Measurements from ENCODE around the gene TGFB1I1.
"Not testable (repeated sequence)": the region's sequence is repeated elsewhere in the genome, so short reads cannot be mapped to it uniquely, and the experiment has no call there.

TGFB1I1 gene

GRCh38 chr16:31471241-31471874 is 594 bp upstream of the TGFB1I1 start:
- DNase-seq (ENCODE audit: low read depth), result no peak

- no peak for DNase-seq (ENCODE audit: low read depth)
These were observed 804 bp downstream of the TGFB1I1 start for GRCh38 chr16:31472709-31473203.

- no peak for DNase-seq (ENCODE audit: low read depth)
These were observed 1.5 kb downstream of the TGFB1I1 start for GRCh38 chr16:31473264-31473984.

GRCh38 chr16:31474173-31474714 is 2.3 kb downstream of the TGFB1I1 start:
- no peak for DNase-seq (ENCODE audit: low read depth)

- DNase-seq (ENCODE audit: low read depth), result no peak
These were observed 3.1 kb downstream of the TGFB1I1 start for GRCh38 chr16:31474773-31475738.

- no peak for DNase-seq (ENCODE audit: low read depth)
These were observed 4.0 kb downstream of the TGFB1I1 start for GRCh38 chr16:31475946-31476302.

GRCh38 chr16:31476303-31477219 is 4.6 kb downstream of the TGFB1I1 start:
- peak; percentile 82 for DNase-seq (ENCODE audit: low read depth)

GRCh38 chr16:31477220-31478216 is 5.6 kb downstream of the TGFB1I1 start:
- no peak for DNase-seq (ENCODE audit: low read depth)

GRCh38 chr16:31478956-31479355 is 7.0 kb downstream of the TGFB1I1 start:
- no peak for DNase-seq (ENCODE audit: low read depth)

GRCh38 chr16:31479751-31480150 is 7.8 kb downstream of the TGFB1I1 start:
- no peak for DNase-seq (ENCODE audit: low read depth)

GRCh38 chr16:31480851-31481536 is 9.0 kb downstream of the TGFB1I1 start:
- DNase-seq (ENCODE audit: low read depth), result no peak

GRCh38 chr16:31483081-31483480 is 11.1 kb downstream of the TGFB1I1 start, which contains the start of gene SLC5A2:
SLC5A2 (plus strand) TSS chr16:31483123; CDS start chr16:31483137, 14 bp downstream.
- no peak for DNase-seq (ENCODE audit: low read depth)

GRCh38 chr16:31484048-31484447 is 12.1 kb downstream of the TGFB1I1 start:
- DNase-seq (ENCODE audit: low read depth), result not testable (repeated sequence)

- no peak for DNase-seq (ENCODE audit: low read depth)
These were observed 12.7 kb downstream of the TGFB1I1 start for GRCh38 chr16:31484491-31485171.

GRCh38 chr16:31485571-31485970 is 13.6 kb downstream of the TGFB1I1 start:
- DNase-seq (ENCODE audit: low read depth), result no peak

- no peak for DNase-seq (ENCODE audit: low read depth)
These were observed 14.1 kb downstream of the TGFB1I1 start for GRCh38 chr16:31486045-31486444.

- no peak for DNase-seq (ENCODE audit: low read depth)
These were observed 15.2 kb downstream of the TGFB1I1 start for GRCh38 chr16:31487071-31487719.
